Left colon (tissue), 2 donors: ENCODE data around the gene ZNF862. TPM values are rescaled to one million over a fixed set of nuclear protein-coding genes. Genes with fewer than 3 reads are reported as not detected.
"Not testable (repeated sequence)": the region's sequence is repeated elsewhere in the genome, so short reads cannot be mapped to it uniquely, and the experiment has no call there.

Experiments
- ATAC-seq: fragments of 200-7000 bp; cut with Tn5 transposase; one replicate; pipeline ENCODE4 v1.9.1; 2020; ENCODE audit warnings: mild to moderate bottlenecking, moderate library complexity
- DNase-seq, 2 donors: peaks; one replicate each; pipeline ENCODE4 v3.0.0-alpha.2; 2020
- intact Hi-C, 2 donors: fragments of 100-400 bp; cut with DNase I in 1 of 2; cut with micrococcal nuclease in 1 of 2; formaldehyde crosslinking; loops; one replicate each; pipeline versions ENCODE4 v1.11.2 to v1.14.0; 2022; cut with DNase I, micrococcal nuclease
- total RNA-seq, 2 donors: library from RNA; stranded (reverse); fragmentation: NEBNext Ultra II Directional; extraction: Animal tissue kit (Norgen Biotek cat#: 25700); gene quantifications; one replicate each; pipeline ENCODE4 v1.2.1, GENCODE V29; 2021
- donor health status: DM: no; HTN: no; CAD: no.
- donor health status: DM: yes; HTN: yes; CAD: no.

The ZNF862 gene
- total RNA-seq, 2 donors from 2014 or later, result 12.9 to 17.4 TPM

- intact Hi-C loops, result no loop called here
- peak; percentile 94 for ATAC-seq
- peak; percentile 49 to 62 for DNase-seq
These were observed 16.7 kb upstream of the ZNF862 start for GRCh38 chr7:149821191-149822148.

GRCh38 chr7:149822353-149822943 is 15.7 kb upstream of the ZNF862 start:
- ATAC-seq, result no peak
- no peak for DNase-seq
- intact Hi-C loops, result no loop called here

- ATAC-seq (no peak), DNase-seq (no peak)
- intact Hi-C loops, result no loop called here
These were observed 15.0 kb upstream of the ZNF862 start for GRCh38 chr7:149823191-149823630.

- DNase-seq (no peak), ATAC-seq (no peak)
- intact Hi-C loops, result no loop called here
These were observed 14.5 kb upstream of the ZNF862 start for GRCh38 chr7:149823631-149824199.

GRCh38 chr7:149824301-149824741 is 13.9 kb upstream of the ZNF862 start:
- DNase-seq (no peak), ATAC-seq (no peak)
- intact Hi-C loops, result no loop called here

- intact Hi-C loops, result no loop called here
- ATAC-seq, result no peak
- DNase-seq, result no peak
These were observed 13.2 kb upstream of the ZNF862 start for GRCh38 chr7:149824748-149825566.

GRCh38 chr7:149825567-149826343 is 12.4 kb upstream of the ZNF862 start:
- intact Hi-C loops, result no loop called here

GRCh38 chr7:149826344-149827088 is 11.7 kb upstream of the ZNF862 start:
- ATAC-seq (no peak), DNase-seq (no peak)
- intact Hi-C loops, result no loop called here

More at GRCh38 chr7:149825567-149826343, 12.4 kb upstream of the ZNF862 start:
- ATAC-seq, result no peak
- DNase-seq, result no peak

GRCh38 chr7:149827089-149827981 is 10.8 kb upstream of the ZNF862 start:
- ATAC-seq (no peak), DNase-seq (no peak)
- intact Hi-C loops, result no loop called here

- DNase-seq (no peak), ATAC-seq (no peak)
- intact Hi-C loops, result no loop called here
These were observed 9.5 kb upstream of the ZNF862 start for GRCh38 chr7:149828357-149829309.

GRCh38 chr7:149830527-149830926 is 7.6 kb upstream of the ZNF862 start:
- ATAC-seq, intact Hi-C loops, DNase-seq: not testable (repeated sequence)

GRCh38 chr7:149830997-149831740 is 7.0 kb upstream of the ZNF862 start:
- intact Hi-C loops, result no loop called here
- DNase-seq, result no peak
- ATAC-seq, result no peak

- intact Hi-C loops, result no loop called here
- DNase-seq (no peak), ATAC-seq (no peak)
These were observed 6.4 kb upstream of the ZNF862 start for GRCh38 chr7:149831741-149832219.

GRCh38 chr7:149832332-149833041 is 5.7 kb upstream of the ZNF862 start:
- ATAC-seq, result no peak
- intact Hi-C loops, result no loop called here
- no peak for DNase-seq
